SIG-M5 treated with dmso at 0.1 percent for 504 hours (cell line): ENCODE measurements around the gene RPRM.
"Not testable (repeated sequence)": the region's sequence is repeated elsewhere in the genome, so short reads cannot be mapped to it uniquely, and the experiment has no call there.

Experiments
- DNase-seq: peaks from one replicate; lab custom pipeline; 2025; ENCODE audit not compliant: unreplicated experiment; lab: John Stamatoyannopoulos, UW

Gene RPRM

DNA sequence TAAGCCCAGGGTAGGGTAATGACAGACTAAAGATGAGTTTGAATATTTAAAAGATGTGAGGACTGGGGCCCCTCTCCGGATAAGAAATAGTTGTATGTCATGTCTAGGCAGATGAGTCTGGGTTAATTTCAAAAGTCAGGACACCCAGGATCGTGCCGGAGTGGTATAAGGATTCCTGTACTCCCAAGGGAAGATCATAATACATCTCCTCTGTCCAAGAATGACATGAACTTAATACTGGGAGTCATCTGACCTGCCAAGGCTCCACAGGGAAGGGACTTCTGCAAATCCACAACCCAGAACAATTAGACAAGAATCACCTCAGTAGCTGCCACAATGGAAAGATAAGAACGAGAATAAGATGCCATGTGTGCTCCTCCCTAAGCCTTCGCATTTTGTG is 17.1 kb downstream of the RPRM start:
- DNase-seq = no peak

- no peak for DNase-seq
These were observed 22.7 kb downstream of the RPRM start for GRCh38 chr2:153455861-153456260.

- DNase-seq = no peak
These were observed 23.2 kb downstream of the RPRM start for GRCh38 chr2:153455403-153455802.

DNA sequence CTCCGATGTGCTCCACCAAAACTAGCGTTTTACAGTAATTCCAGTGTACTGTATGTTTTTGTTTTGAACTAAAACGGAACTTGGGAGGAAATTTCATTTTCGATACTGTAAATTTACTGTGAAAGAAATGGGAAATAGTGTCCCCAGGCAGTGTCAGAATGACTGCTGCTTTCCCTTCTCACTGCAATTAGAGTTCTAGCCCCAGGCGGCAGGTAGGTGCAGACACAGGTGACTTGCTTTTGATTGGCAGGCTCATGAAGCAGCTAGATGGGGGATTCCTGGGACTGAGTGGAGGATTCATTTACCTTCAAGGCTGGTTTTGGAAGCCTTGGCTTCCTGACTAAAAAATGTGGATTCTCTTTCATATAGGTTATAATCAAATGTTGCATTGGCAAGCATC is 27.0 kb downstream of the RPRM start:
- DNase-seq = no peak

- no peak for DNase-seq
These were observed 35.5 kb downstream of the RPRM start for GRCh38 chr2:153443106-153443505.

DNA sequence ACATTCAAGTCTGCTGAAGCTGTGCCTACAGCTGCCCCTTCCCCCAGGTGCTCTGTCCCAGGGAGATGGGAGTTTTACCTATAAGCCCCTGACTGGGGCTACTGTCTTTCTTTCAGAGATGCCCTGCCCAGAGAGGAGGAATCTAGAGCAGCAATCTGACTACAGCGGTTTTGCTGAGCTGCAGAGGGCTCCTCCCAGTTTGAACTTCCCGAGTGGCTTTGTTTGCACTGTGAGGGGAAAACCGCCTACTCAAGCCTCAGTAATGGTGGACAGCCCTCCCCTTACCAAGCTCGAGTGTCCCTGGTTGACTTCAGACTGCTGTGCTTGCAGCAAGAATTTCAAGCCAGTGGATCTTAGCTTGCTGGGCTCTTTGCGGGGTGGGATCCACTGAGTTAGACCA is 35.9 kb downstream of the RPRM start:
- not testable (repeated sequence) for DNase-seq

DNA sequence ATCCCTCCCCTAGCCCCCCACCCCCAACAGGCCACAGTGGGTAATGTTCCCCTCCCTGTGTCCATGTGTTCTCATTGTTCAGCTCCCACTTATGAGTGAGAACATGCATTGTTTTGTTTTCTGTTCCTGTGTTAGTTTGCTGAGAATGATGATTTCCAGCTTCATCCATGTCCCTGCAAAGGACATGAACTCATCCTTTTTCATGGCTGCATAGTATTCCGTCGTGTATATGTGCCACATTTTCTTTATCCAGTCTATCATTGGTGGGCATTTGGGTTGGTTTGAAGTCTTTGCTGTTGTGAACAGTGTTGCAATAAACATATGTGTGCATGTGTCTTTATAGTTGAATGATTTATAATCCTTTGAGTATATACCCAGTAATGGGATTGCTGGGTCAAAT is 38.5 kb downstream of the RPRM start:
- DNase-seq = not testable (repeated sequence)

GRCh38 chr2:153433403-153433802 is 45.2 kb downstream of the RPRM start:
- no peak for DNase-seq

DNA sequence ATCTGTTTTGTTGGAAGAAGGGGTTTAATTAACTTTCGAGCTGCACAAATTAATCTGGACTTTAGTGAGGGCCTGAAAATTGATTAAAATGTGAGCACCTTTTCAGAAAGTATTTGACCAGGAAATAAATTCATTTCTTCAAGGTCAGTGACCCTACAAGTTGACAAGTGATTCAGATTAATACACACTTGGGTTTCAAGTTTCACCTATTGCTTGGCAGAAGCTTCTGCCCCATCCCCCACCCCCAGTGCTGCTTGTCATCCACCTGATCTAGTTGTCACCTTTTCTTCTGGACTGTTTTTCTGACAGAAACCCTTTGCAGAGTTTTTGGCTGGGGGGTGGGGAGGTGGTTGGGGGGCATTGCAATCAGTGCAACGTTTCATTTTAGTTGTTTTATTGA is 46.2 kb downstream of the RPRM start:
- DNase-seq = no peak

- no peak for DNase-seq
These were observed 47.4 kb downstream of the RPRM start for GRCh38 chr2:153431114-153431513.
